ENCODE results near the gene COL26A1. TPM values are rescaled to one million over a fixed set of nuclear protein-coding genes. Genes with fewer than 3 reads are reported as not detected.

The COL26A1 gene
- total RNA-seq, 4 donors from 2014 or later: not detected

DNA sequence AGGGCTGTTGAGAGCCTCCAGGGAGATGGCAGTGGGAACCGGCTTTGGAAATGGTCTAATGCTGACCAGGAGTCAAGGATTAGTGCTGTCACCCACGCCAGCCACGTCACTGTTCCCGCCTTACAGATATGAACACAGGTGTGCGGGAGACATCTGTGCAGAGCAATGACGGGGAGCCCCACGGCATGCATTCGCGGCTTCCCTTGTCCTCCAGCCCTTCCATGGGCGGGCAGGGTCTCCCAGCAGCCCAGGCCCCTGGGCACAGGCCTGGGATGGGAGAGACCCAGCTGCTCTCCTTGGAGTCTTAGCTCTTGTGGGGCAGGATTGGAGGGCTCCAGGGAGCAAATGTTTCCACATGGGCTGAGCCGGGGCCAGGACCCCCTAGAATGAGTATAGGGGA lies 172.2 kb downstream of the COL26A1 start:
- Histone ChIP-seq H3K9me3 (no peaks in the 10 kb centered on the region), H3K36me3 (no peaks in the 10 kb centered on the region), H3K4me3 (no peak overlapping the region), H3K27ac (no peak overlapping the region), H3K27me3 (no peaks in the 10 kb centered on the region), H3K4me1 (no peaks in the 10 kb centered on the region)
- in situ Hi-C loops (cut with MboI; ENCODE audit: low pct_ligation_motif_present in 1 of 4, low pct_unique_long_range_greater_than_20kb in 1 of 4, low sequenced_read_pairs in 3 of 4): loop anchor here in 1 of 4 donors (25.0 kb wide), 1 partner anchor 852 kb away; the partner anchor contains the start of gene PRKRIP1
- TF ChIP-seq EP300 (IDR thresholded peaks at IDR 0.05; ENCODE audit: low read depth): no peak
- TF ChIP-seq, protein P1, sequence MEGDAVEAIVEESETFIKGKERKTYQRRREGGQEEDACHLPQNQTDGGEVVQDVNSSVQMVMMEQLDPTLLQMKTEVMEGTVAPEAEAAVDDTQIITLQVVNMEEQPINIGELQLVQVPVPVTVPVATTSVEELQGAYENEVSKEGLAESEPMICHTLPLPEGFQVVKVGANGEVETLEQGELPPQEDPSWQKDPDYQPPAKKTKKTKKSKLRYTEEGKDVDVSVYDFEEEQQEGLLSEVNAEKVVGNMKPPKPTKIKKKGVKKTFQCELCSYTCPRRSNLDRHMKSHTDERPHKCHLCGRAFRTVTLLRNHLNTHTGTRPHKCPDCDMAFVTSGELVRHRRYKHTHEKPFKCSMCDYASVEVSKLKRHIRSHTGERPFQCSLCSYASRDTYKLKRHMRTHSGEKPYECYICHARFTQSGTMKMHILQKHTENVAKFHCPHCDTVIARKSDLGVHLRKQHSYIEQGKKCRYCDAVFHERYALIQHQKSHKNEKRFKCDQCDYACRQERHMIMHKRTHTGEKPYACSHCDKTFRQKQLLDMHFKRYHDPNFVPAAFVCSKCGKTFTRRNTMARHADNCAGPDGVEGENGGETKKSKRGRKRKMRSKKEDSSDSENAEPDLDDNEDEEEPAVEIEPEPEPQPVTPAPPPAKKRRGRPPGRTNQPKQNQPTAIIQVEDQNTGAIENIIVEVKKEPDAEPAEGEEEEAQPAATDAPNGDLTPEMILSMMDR (IDR thresholded peaks at IDR 0.05): no peak
- no peak for TF ChIP-seq POLR2AphosphoS5 (IDR thresholded peaks at IDR 0.05)
- TF ChIP-seq POLR2A (IDR thresholded peaks at IDR 0.05): no peak
- WGBS, 2 donors (ENCODE audit: low coverage in 1 of 2): 100% methylated on average over 1 of the region's 11 CpGs; no CpG with 5 or more reads in 1 of the 2 donors
- no peak for DNase-seq
- intact Hi-C loops (cut with DNase I; ENCODE audit: low total_unique reads): no loop called here

DNA sequence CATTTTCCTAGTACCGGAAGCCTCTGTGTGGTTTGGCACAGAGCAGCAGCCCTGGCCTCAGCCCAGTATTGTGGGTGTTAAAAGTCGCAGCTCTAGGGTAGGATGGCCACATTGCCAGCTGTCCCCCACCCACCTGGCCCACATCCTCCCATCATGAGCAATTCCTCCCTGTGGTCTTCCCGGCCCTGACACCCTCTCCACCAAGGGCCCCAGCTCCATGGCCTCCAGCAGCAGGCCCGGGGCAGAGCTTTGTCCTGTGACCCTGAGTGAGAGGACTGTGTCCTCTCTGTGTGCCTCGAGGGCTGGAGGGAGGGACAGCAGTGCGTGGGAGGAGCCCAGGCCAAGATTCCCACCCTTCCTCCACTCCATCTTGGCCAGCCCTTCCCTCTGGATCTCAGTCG lies 172.7 kb downstream of the COL26A1 start:
- no peak overlapping the region for H3K27ac ChIP-seq
- no peaks in the 10 kb centered on the region for H3K36me3 ChIP-seq
- WGBS, 2 donors (ENCODE audit: low coverage in 1 of 2): 50% methylated on average over 7 of the region's 7 CpGs; no CpG with 5 or more reads in 1 of the 2 donors
- DNase-seq: no peak
- H3K9me3 ChIP-seq: no peaks in the 10 kb centered on the region
- TF ChIP-seq EP300 (IDR thresholded peaks at IDR 0.05; ENCODE audit: low read depth) (no peak), POLR2A (IDR thresholded peaks at IDR 0.05) (no peak), POLR2AphosphoS5 (IDR thresholded peaks at IDR 0.05) (no peak)
- TF ChIP-seq, protein P1 (IDR thresholded peaks at IDR 0.05): no peak
- H3K4me3 ChIP-seq: no peak overlapping the region
- in situ Hi-C loops (cut with MboI; ENCODE audit: low pct_ligation_motif_present in 1 of 4, low pct_unique_long_range_greater_than_20kb in 1 of 4, low sequenced_read_pairs in 3 of 4) (loop anchor here in 1 of 4 donors (25.0 kb wide), 1 partner anchor 852 kb away; the partner anchor contains the start of gene PRKRIP1), intact Hi-C loops (cut with DNase I; ENCODE audit: low total_unique reads) (no loop called here)
- H3K27me3 ChIP-seq: no peaks in the 10 kb centered on the region
- H3K4me1 ChIP-seq: no peaks in the 10 kb centered on the region

DNA sequence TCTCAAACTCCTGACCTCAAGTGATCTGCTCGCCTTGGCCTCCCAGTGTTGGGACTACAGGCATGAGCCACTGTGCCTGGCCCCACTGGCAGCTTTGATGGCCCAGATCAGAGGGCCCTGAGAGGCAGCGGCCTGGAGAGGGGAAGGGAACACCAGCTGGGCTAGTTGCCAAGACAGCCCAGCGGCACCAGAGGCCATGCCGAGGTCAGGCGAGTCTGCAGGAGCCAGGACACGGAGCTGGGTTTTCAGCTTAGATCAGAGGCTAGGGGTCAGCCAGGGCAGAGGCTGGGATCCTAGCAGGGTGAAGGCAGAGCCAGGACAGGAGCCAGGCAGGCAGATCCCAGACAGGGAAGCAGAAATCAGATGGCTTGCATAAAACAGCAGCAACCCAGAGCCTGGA lies 173.6 kb downstream of the COL26A1 start:
- no peak for DNase-seq
- in situ Hi-C loops (cut with MboI; ENCODE audit: low pct_ligation_motif_present in 1 of 4, low pct_unique_long_range_greater_than_20kb in 1 of 4, low sequenced_read_pairs in 3 of 4): loop anchor here in 1 of 4 donors (25.0 kb wide), 1 partner anchor 851 kb away; the partner anchor contains the start of gene PRKRIP1

DNA sequence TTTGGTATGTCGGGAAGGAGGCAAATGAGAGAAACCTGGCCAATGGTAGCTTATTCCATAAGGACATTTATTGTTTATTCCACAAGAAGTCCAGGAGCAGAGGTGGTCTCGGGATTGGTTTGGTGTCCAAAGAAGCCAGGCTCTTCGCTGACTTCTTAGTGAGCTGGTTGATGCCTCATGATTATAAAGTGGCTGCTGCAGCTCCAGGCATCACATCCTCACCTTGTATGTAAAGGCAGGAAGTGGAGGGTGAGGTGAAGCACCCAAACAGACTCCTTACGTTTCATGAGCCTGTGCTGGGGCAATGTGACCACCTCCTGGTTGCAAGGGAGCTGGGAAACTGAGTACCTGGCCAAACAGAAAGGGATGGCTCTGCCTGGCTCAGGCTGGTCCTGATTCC lies 174.0 kb downstream of the COL26A1 start:
- intact Hi-C loops (cut with DNase I; ENCODE audit: low total_unique reads) (no loop called here), in situ Hi-C loops (cut with MboI; ENCODE audit: low pct_ligation_motif_present in 1 of 4, low pct_unique_long_range_greater_than_20kb in 1 of 4, low sequenced_read_pairs in 3 of 4) (loop anchor here in 1 of 4 donors (25.0 kb wide), 1 partner anchor 851 kb away; the partner anchor contains the start of gene PRKRIP1)
- DNase-seq: no peak
- no peaks in the 10 kb centered on the region for H3K9me3 ChIP-seq
- H3K36me3 ChIP-seq: no peaks in the 10 kb centered on the region
- H3K27me3 ChIP-seq: no peaks in the 10 kb centered on the region
- TF ChIP-seq EP300 (IDR thresholded peaks at IDR 0.05; ENCODE audit: low read depth): no peak
- TF ChIP-seq POLR2A (IDR thresholded peaks at IDR 0.05): no peak
- TF ChIP-seq, protein P1 (IDR thresholded peaks at IDR 0.05): no peak
- no peak for TF ChIP-seq POLR2AphosphoS5 (IDR thresholded peaks at IDR 0.05)
- H3K4me1 ChIP-seq: no peaks in the 10 kb centered on the region
- H3K4me3 ChIP-seq: no peak overlapping the region
- no peak overlapping the region for H3K27ac ChIP-seq
- 60 to 93% methylated on average over 1 to 4 of the region's 4 CpGs for WGBS, 2 donors (ENCODE audit: low coverage in 1 of 2)

More for the DNA sequence above, 173.6 kb downstream of the COL26A1 start:
- Histone ChIP-seq H3K36me3 (no peaks in the 10 kb centered on the region), H3K27ac (no peak overlapping the region), H3K27me3 (no peaks in the 10 kb centered on the region), H3K9me3 (no peaks in the 10 kb centered on the region), H3K4me3 (no peak overlapping the region), H3K4me1 (no peaks in the 10 kb centered on the region)
- intact Hi-C loops (cut with DNase I; ENCODE audit: low total_unique reads): no loop called here
- WGBS, 2 donors (ENCODE audit: low coverage in 1 of 2): 73 to 77% methylated on average over 3 to 6 of the region's 6 CpGs
- TF ChIP-seq POLR2AphosphoS5 (IDR thresholded peaks at IDR 0.05): no peak
- TF ChIP-seq POLR2A (IDR thresholded peaks at IDR 0.05): no peak
- TF ChIP-seq, protein P1 (IDR thresholded peaks at IDR 0.05): no peak
- TF ChIP-seq EP300 (IDR thresholded peaks at IDR 0.05; ENCODE audit: low read depth): no peak

Data from transverse colon (tissue), 4 donors.